ENCODE measurements around the gene ALK. TPM values are rescaled to one million over a fixed set of nuclear protein-coding genes. Genes with fewer than 3 reads are reported as not detected.

The ALK gene
- total RNA-seq, result 0.07 TPM in 1 of 2 replicates, not detected in the other

DNA sequence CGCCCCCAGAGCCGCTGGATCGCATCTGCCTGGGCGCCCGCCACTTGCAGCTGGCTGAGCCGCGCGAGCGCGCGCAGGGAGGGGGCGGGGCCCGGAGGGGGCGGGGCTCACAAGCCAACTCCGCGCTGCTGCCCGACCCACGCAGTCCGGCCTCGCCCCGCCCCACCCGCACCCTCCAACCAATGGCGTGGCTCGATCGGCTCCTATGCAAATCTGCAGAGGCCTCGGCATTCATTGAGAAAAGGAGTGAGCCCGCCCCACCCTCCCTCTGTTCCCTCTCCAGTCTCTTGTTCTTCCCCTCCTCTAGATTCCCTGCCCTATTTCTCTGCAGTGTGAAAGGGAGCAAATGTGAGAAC lies at the start of gene ALK:
ALK (minus strand) TSS at position 27 of the 356 bp plus-strand sequence. CDS start 927 bp downstream, outside the sequence.

Other genes with a start within 250 kb of the ALK start
- gene YPEL5, start 225.4 kb upstream of the ALK start, total RNA-seq, result 110 and 118 TPM in 2 replicates